ENCODE measurements around the gene AK1. TPM values are rescaled to one million over a fixed set of nuclear protein-coding genes. Genes with fewer than 3 reads are reported as not detected.

The AK1 gene
- total and polyA plus RNA-seq, 10 of the 15 experiments (the other 5 are each of a cell fraction or from before 2014, with no cell fraction given): 0.23 to 3.1 (median 1.8) TPM

DNA sequence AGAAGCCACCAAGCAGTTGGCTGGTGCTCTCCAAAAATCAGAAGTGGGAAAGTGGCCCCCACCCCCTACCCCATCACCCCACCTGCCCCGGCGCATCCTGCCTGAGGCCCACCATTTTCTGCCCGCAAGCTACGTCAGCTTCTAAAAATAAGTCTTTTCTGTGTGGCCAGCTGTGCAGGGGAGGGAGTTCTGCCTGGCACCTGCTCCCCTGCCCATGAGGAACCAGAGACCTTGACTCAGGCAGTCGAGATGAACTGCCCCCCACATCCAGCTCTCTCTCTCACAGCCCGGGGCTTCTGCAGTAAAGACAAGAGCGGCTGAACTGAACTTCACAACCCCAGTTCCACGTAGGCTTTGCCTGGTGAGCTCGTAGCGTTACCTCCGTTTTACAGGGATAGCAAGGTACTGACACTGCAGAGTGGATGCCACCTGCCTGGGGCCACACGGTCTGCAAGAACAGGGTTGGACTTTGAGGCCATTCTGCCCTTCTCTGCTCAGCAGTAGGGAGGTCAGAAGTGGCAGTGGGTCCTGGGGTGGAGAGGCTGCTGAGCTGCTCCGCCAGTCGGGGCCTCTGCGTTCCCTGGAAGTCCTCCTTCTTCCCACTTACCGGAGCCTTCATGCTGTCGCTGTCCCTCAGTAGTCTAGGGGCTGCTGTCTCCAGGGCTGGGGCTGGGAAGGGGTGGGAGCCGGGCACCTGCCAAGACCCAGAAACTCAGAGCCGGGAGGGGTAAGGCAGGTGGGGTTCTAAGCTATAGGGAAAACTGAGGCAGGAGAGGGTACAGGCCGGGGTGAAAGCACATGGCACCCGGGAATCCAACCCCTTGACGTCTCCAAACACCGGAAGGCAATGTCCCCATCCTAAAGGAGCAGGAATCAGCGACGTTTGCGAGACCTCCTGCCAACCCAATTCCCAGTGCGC lies 38.6 kb upstream of the AK1 start (continued):
- TF ChIP-seq, protein P1, sequence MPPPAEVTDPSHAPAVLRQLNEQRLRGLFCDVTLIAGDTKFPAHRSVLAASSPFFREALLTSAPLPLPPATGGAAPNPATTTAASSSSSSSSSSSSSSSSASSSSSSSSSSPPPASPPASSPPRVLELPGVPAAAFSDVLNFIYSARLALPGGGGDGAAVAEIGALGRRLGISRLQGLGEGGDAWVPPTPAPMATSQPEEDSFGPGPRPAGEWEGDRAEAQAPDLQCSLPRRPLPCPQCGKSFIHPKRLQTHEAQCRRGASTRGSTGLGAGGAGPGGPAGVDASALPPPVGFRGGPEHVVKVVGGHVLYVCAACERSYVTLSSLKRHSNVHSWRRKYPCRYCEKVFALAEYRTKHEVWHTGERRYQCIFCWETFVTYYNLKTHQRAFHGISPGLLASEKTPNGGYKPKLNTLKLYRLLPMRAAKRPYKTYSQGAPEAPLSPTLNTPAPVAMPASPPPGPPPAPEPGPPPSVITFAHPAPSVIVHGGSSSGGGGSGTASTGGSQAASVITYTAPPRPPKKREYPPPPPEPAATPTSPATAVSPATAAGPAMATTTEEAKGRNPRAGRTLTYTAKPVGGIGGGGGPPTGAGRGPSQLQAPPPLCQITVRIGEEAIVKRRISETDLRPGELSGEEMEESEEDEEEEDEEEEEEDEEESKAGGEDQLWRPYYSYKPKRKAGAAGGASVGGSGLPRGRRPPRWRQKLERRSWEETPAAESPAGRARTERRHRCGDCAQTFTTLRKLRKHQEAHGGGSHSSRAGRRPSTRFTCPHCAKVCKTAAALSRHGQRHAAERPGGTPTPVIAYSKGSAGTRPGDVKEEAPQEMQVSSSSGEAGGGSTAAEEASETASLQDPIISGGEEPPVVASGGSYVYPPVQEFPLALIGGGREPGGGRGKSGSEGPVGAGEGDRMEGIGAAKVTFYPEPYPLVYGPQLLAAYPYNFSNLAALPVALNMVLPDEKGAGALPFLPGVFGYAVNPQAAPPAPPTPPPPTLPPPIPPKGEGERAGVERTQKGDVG (CRISPR knock-in tag; IDR thresholded peaks at IDR 0.05): no peak
- TF ChIP-seq, protein P2, sequence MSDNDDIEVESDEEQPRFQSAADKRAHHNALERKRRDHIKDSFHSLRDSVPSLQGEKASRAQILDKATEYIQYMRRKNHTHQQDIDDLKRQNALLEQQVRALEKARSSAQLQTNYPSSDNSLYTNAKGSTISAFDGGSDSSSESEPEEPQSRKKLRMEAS (IDR thresholded peaks at IDR 0.05; ENCODE audit: low read depth, low read length): no peak; the same call in 1 of the 2 replicates
- TF ChIP-seq, protein P3, sequence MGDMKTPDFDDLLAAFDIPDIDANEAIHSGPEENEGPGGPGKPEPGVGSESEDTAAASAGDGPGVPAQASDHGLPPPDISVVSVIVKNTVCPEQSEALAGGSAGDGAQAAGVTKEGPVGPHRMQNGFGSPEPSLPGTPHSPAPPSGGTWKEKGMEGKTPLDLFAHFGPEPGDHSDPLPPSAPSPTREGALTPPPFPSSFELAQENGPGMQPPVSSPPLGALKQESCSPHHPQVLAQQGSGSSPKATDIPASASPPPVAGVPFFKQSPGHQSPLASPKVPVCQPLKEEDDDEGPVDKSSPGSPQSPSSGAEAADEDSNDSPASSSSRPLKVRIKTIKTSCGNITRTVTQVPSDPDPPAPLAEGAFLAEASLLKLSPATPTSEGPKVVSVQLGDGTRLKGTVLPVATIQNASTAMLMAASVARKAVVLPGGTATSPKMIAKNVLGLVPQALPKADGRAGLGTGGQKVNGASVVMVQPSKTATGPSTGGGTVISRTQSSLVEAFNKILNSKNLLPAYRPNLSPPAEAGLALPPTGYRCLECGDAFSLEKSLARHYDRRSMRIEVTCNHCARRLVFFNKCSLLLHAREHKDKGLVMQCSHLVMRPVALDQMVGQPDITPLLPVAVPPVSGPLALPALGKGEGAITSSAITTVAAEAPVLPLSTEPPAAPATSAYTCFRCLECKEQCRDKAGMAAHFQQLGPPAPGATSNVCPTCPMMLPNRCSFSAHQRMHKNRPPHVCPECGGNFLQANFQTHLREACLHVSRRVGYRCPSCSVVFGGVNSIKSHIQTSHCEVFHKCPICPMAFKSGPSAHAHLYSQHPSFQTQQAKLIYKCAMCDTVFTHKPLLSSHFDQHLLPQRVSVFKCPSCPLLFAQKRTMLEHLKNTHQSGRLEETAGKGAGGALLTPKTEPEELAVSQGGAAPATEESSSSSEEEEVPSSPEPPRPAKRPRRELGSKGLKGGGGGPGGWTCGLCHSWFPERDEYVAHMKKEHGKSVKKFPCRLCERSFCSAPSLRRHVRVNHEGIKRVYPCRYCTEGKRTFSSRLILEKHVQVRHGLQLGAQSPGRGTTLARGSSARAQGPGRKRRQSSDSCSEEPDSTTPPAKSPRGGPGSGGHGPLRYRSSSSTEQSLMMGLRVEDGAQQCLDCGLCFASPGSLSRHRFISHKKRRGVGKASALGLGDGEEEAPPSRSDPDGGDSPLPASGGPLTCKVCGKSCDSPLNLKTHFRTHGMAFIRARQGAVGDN (IDR thresholded peaks at IDR 0.05): 0 out of 2 replicates have a peak, but pooled peaks have one; percentile 38
- TF ChIP-seq BRCA1 (IDR thresholded peaks at IDR 0.05; ENCODE audit: low read depth, low read length) (no peak), KAT2A (conservative IDR thresholded peaks at IDR 0.05; ENCODE audit: control insufficient read depth, low read depth, low read length) (no peak), SPI1 (IDR thresholded peaks at IDR 0.05; ENCODE audit: borderline replicate concordance, insufficient read depth, low read depth, low read length) (no peak), EZH2 (IDR thresholded peaks at IDR 0.05; ENCODE audit: borderline replicate concordance, control insufficient read depth, low read depth, low read length) (no peak), NR2C2 (IDR thresholded peaks at IDR 0.05; ENCODE audit: borderline replicate concordance, control insufficient read depth, insufficient read length, low read depth) (no peak), RAD21 (IDR thresholded peaks at IDR 0.05; ENCODE audit: insufficient read depth, low read depth, low read length) (no peak), TCF7 (IDR thresholded peaks at IDR 0.05; ENCODE audit: borderline replicate concordance) (no peak), RBBP5 (conservative IDR thresholded peaks at IDR 0.05) (no peak)
- TF ChIP-seq, protein P4, sequence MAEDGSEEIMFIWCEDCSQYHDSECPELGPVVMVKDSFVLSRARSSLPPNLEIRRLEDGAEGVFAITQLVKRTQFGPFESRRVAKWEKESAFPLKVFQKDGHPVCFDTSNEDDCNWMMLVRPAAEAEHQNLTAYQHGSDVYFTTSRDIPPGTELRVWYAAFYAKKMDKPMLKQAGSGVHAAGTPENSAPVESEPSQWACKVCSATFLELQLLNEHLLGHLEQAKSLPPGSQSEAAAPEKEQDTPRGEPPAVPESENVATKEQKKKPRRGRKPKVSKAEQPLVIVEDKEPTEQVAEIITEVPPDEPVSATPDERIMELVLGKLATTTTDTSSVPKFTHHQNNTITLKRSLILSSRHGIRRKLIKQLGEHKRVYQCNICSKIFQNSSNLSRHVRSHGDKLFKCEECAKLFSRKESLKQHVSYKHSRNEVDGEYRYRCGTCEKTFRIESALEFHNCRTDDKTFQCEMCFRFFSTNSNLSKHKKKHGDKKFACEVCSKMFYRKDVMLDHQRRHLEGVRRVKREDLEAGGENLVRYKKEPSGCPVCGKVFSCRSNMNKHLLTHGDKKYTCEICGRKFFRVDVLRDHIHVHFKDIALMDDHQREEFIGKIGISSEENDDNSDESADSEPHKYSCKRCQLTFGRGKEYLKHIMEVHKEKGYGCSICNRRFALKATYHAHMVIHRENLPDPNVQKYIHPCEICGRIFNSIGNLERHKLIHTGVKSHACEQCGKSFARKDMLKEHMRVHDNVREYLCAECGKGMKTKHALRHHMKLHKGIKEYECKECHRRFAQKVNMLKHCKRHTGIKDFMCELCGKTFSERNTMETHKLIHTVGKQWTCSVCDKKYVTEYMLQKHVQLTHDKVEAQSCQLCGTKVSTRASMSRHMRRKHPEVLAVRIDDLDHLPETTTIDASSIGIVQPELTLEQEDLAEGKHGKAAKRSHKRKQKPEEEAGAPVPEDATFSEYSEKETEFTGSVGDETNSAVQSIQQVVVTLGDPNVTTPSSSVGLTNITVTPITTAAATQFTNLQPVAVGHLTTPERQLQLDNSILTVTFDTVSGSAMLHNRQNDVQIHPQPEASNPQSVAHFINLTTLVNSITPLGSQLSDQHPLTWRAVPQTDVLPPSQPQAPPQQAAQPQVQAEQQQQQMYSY (CRISPR knock-in tag; IDR thresholded peaks at IDR 0.05): no peak

Measured in GM12878 (cell line).